NCI-H510A treated with DMSO at 0.1 percent for 48 hours (cell line): ENCODE data around the gene ENGASE.

Experiments
- DNase-seq: peaks from one replicate; lab custom pipeline; 2025; lab: John Stamatoyannopoulos, UW

The ENGASE gene

GRCh38 chr17:79116575-79117368 is 42.1 kb downstream of the ENGASE start:
- no peak for DNase-seq

GRCh38 chr17:79117905-79118487 is 43.4 kb downstream of the ENGASE start:
- DNase-seq = no peak

- DNase-seq = no peak
Measured at GRCh38 chr17:79118924-79119323, 44.3 kb downstream of the ENGASE start.

DNA sequence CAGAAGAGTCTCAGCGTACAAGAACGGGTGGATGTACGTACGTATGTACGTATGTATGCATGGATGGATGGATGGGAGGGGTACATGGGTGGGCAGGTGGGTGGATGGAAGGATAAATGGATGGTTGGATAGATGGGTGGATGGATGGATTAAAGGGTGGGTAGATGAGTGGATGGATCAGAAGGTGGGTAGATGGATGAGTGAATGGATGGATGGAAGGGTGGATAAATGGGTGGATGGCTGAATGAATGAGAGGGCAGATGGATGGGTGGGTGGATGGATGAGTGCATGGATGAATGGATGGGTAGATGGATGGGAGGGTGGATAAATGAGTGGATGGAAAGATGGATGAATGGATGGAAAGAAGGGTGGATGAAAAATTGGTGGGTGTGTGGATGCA is 45.6 kb downstream of the ENGASE start:
- DNase-seq = no peak

DNA sequence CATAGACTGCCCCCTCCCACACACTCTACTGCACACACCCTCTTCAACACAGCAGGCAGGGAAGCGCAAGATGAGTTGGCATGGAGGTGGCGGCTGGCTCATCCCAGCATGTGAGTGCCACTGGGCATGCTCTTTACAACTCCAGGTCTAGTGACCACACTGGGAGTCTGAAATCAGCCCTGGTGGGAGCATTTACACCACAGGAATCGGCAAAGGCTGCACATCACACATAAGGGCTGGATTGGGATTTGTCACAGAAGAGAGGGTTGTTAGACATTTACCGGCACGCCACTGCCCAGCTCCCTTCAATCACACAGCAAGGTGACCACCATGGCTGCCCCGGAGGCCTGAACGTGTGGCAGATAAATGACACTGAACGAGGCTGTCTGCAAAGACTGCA is 49.4 kb downstream of the ENGASE start:
- DNase-seq = no peak

GRCh38 chr17:79124513-79125209 is 50.0 kb downstream of the ENGASE start:
- no peak for DNase-seq

- DNase-seq = no peak
Measured at GRCh38 chr17:79125503-79125902, 50.9 kb downstream of the ENGASE start.

GRCh38 chr17:79126139-79126538 is 51.5 kb downstream of the ENGASE start:
- DNase-seq = no peak

- no peak for DNase-seq
Measured at GRCh38 chr17:79127534-79128135, 53.0 kb downstream of the ENGASE start.

GRCh38 chr17:79129523-79129922 is 54.9 kb downstream of the ENGASE start:
- DNase-seq = no peak

DNA sequence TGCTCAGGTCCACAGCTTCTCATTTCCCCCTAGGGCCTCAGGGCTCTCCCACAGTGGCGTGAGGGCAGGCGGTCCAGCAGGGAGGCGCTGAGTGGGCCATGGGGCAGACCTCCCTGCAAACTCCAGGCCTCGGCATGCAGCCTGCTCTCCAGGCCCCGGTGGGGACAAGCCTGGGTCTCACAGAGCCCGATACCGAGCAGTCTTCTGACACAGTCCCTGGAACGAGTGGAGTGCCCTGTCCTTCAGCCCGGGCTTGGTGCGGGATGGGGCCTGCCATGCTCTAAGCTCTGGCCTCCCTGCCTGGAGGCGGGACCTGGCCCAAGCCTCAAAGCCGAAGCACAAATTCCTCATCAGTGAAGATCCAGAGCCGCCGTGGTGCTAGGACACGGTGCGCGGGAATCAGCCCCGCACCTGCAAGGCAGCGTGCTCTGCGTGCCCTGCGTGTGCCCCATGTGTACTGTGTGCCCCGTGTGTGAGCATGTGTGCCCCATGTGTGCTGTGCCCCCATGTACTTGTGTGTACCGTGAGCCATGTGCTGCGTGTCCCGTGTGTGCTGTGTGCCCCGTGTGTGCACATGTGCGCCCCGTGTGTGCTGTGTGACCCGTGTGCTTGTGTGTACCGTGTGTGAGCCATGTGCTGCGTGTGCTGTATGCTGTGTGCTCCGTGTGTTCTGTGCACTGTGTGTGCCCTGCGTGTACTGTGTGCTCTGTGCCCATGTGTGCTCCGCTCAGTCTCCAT is 56.1 kb downstream of the ENGASE start:
- DNase-seq = no peak

- no peak for DNase-seq
Measured at GRCh38 chr17:79131274-79131635, 56.6 kb downstream of the ENGASE start.

DNA sequence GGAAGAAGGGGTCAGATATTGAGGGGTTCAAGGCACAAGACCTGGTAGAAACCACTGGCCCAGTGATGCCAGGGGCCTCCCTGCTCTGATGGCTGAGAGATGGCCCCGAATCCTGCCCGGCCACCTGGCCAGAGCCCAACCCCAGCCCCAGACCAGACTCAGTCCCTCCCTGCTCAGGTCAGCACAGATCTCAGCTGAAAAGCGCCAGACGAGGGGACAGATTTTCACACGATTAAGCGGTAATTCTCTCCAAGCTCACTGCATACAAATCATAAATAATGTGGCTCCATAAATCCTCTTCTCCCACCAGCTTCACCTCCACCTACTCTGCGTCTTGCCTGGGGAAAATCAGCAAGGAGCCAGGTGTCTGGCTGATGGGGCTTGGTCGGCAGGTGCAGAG is 57.1 kb downstream of the ENGASE start:
- no peak for DNase-seq

GRCh38 chr17:79132271-79133064 is 57.8 kb downstream of the ENGASE start:
- no peak for DNase-seq

DNA sequence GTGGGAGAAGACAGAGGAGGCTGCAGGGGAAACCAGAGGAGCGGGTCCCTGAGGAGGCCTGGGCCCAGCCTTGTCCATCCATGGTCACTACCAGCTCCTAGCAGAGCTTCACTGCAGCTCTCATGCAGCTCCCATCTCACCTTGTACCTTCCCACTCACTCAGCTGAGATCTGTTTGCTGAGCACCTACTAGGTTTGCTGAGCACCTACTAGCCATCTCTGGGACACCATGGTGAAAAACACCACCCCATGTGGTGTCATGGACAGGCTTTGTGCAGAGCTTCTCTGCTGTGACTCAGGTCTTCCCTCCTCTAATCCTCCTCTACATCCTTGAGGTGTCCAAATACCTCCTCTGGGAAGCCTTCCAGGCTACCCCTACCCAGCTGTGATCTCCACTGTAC is 58.6 kb downstream of the ENGASE start:
- no peak for DNase-seq

GRCh38 chr17:79133985-79134384 is 59.4 kb downstream of the ENGASE start:
- DNase-seq = no peak

GRCh38 chr17:79135011-79135410 is 60.4 kb downstream of the ENGASE start:
- no peak for DNase-seq

GRCh38 chr17:79135628-79136405 is 61.2 kb downstream of the ENGASE start:
- no peak for DNase-seq
